ES-I3 (cell line): ENCODE measurements around the gene ERI2.

Source experiments
- H3K36me3 ChIP-seq: 2 replicates; pipeline ENCODE4 v1.6.1; 2013; ENCODE audit warnings: mild to moderate bottlenecking, low read length, control low read depth, moderate library complexity; ENCODE audit not compliant: insufficient read depth
- H3K4me1 ChIP-seq: 2 replicates; pipeline ENCODE4 v1.6.1; 2013; ENCODE audit warnings: mild to moderate bottlenecking, control low read depth, low read length; ENCODE audit not compliant: insufficient read depth
- H3K9ac ChIP-seq: 2 replicates; pipeline ENCODE4 v1.6.1; 2013; ENCODE audit warnings: low read depth, mild to moderate bottlenecking, low read length, moderate library complexity
- H3K9me3 ChIP-seq: 2 replicates; pipeline ENCODE4 v1.6.1; 2013; ENCODE audit warnings: mild to moderate bottlenecking, low read length, moderate library complexity; ENCODE audit not compliant: control insufficient read depth, insufficient read depth

The ERI2 gene

GRCh38 chr16:20801278-20801677, 5.0 kb downstream of the ERI2 start:
- Histone ChIP-seq H3K36me3 (no peaks in the 10 kb centered on the region; the same call in 1 of the 2 replicates), H3K9me3 (no peaks in the 10 kb centered on the region), H3K9ac (no peak overlapping the region), H3K4me1 (no peaks in the 10 kb centered on the region)

GRCh38 chr16:20799599-20799998, 6.7 kb downstream of the ERI2 start:
- H3K9me3 ChIP-seq, result no peaks in the 10 kb centered on the region

GRCh38 chr16:20798364-20798763, 7.9 kb downstream of the ERI2 start:
- Histone ChIP-seq H3K4me1 (no peaks in the 10 kb centered on the region), H3K36me3 (no peaks in the 10 kb centered on the region; the same call in 1 of the 2 replicates), H3K9ac (no peak overlapping the region), H3K9me3 (no peaks in the 10 kb centered on the region)

More at GRCh38 chr16:20799599-20799998, 6.7 kb downstream of the ERI2 start:
- no peaks in the 10 kb centered on the region for H3K4me1 ChIP-seq
- H3K36me3 ChIP-seq, result no peaks in the 10 kb centered on the region; the same call in 1 of the 2 replicates
- no peak overlapping the region for H3K9ac ChIP-seq

- no peak overlapping the region for H3K9ac ChIP-seq
- no peaks in the 10 kb centered on the region for H3K9me3 ChIP-seq
- peaks cover 8% of the 10 kb centered on the region; the same call in 1 of the 2 replicates for H3K4me1 ChIP-seq
- H3K36me3 ChIP-seq, result no peaks in the 10 kb centered on the region
Measured at GRCh38 chr16:20791923-20792612, 14.2 kb downstream of the ERI2 start.

- H3K36me3 ChIP-seq, result no peaks in the 10 kb centered on the region
- H3K4me1 ChIP-seq, result peaks cover 8% of the 10 kb centered on the region; the same call in 1 of the 2 replicates
- no peaks in the 10 kb centered on the region for H3K9me3 ChIP-seq
- H3K9ac ChIP-seq, result no peak overlapping the region
Measured at GRCh38 chr16:20789130-20789529, 17.1 kb downstream of the ERI2 start.

GRCh38 chr16:20784204-20784603, 22.1 kb downstream of the ERI2 start:
- no peak overlapping the region for H3K9ac ChIP-seq
- no peaks in the 10 kb centered on the region for H3K36me3 ChIP-seq
- no peaks in the 10 kb centered on the region for H3K4me1 ChIP-seq
- no peaks in the 10 kb centered on the region for H3K9me3 ChIP-seq

GRCh38 chr16:20782470-20782869, 23.8 kb downstream of the ERI2 start:
- Histone ChIP-seq H3K4me1 (no peaks in the 10 kb centered on the region), H3K9ac (no peak overlapping the region), H3K9me3 (no peaks in the 10 kb centered on the region), H3K36me3 (no peaks in the 10 kb centered on the region)

GRCh38 chr16:20781697-20782096, 24.6 kb downstream of the ERI2 start:
- no peaks in the 10 kb centered on the region for H3K4me1 ChIP-seq
- H3K36me3 ChIP-seq, result no peaks in the 10 kb centered on the region
- no peak overlapping the region for H3K9ac ChIP-seq
- H3K9me3 ChIP-seq, result no peaks in the 10 kb centered on the region

GRCh38 chr16:20774703-20775362, 31.4 kb downstream of the ERI2 start:
- no peaks in the 10 kb centered on the region for H3K36me3 ChIP-seq
- no peaks in the 10 kb centered on the region for H3K9me3 ChIP-seq
- no peaks in the 10 kb centered on the region for H3K4me1 ChIP-seq
- no peak overlapping the region for H3K9ac ChIP-seq

- no peaks in the 10 kb centered on the region for H3K4me1 ChIP-seq
- H3K9ac ChIP-seq, result no peak overlapping the region
- no peaks in the 10 kb centered on the region for H3K36me3 ChIP-seq
- H3K9me3 ChIP-seq, result no peaks in the 10 kb centered on the region
Measured at GRCh38 chr16:20773679-20774078, 32.6 kb downstream of the ERI2 start.

GRCh38 chr16:20768818-20769217, 37.5 kb downstream of the ERI2 start:
- H3K4me1 ChIP-seq, result no peaks in the 10 kb centered on the region
- H3K9ac ChIP-seq, result no peak overlapping the region
- no peaks in the 10 kb centered on the region for H3K36me3 ChIP-seq
- no peaks in the 10 kb centered on the region for H3K9me3 ChIP-seq

- Histone ChIP-seq H3K36me3 (no peaks in the 10 kb centered on the region), H3K9me3 (no peaks in the 10 kb centered on the region), H3K9ac (no peak overlapping the region), H3K4me1 (no peaks in the 10 kb centered on the region)
Measured at GRCh38 chr16:20768121-20768520, 38.2 kb downstream of the ERI2 start.

- no peaks in the 10 kb centered on the region for H3K36me3 ChIP-seq
- H3K9me3 ChIP-seq, result no peaks in the 10 kb centered on the region
- no peaks in the 10 kb centered on the region for H3K4me1 ChIP-seq
- no peak overlapping the region for H3K9ac ChIP-seq
Measured at GRCh38 chr16:20767577-20767976, 38.7 kb downstream of the ERI2 start.

- no peaks in the 10 kb centered on the region for H3K9me3 ChIP-seq
- H3K9ac ChIP-seq, result no peak overlapping the region
- H3K36me3 ChIP-seq, result no peaks in the 10 kb centered on the region
- no peaks in the 10 kb centered on the region for H3K4me1 ChIP-seq
Measured at GRCh38 chr16:20766294-20766693, 40.0 kb downstream of the ERI2 start.

GRCh38 chr16:20765732-20766131, 40.5 kb downstream of the ERI2 start:
- H3K4me1 ChIP-seq, result no peaks in the 10 kb centered on the region

More at GRCh38 chr16:20765732-20766131, 40.5 kb downstream of the ERI2 start:
- H3K9ac ChIP-seq, result no peak overlapping the region
- no peaks in the 10 kb centered on the region for H3K9me3 ChIP-seq
- no peaks in the 10 kb centered on the region for H3K36me3 ChIP-seq
